ENCODE measurements around the gene AKAP13. TPM values are rescaled to one million over a fixed set of nuclear protein-coding genes. Genes with fewer than 3 reads are reported as not detected.

Gene AKAP13
- total RNA-seq, 1 experiment from 2014 or later, result 47.3 TPM

DNA sequence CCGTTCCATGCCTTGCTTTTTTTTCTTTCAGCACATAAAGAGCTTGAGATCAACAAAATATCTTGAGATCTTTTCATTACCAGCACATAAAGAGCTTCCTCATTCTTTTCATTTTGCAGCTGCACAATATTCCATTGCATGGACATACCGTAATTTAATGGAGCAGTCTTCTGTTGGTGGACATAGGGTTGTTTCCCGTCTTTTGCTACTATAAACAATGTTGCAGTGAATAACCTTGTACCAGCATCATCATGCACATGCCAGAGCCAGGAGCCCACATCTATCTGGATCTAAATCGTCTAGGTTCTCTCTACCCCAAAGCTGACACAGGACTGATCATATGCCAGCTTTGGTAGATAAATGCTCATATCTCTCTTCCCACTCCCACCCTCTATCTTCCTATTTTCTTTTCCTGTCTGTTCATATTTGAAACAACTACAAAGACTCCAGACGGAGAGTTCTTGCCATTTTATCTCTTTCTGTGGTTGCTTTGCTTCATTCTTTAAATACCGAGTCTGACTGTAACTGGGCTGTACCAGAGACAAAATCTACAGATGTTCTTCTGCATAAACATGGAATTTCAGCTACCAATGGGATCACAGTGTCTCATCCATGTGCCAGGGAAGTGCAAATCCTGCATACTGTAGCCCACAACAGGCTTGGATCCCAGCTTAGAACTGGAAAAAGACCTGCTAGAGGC, 47.1 kb upstream of the AKAP13 start:
- no peak overlapping the region for H4K91ac ChIP-seq (ENCODE audit: insufficient read length, low read depth, low read length)
- H2BK5ac ChIP-seq (ENCODE audit: insufficient read length, low read length), result no peak overlapping the region
- no peak overlapping the region for H2AK5ac ChIP-seq (ENCODE audit: insufficient read length, low read length)
- no peak overlapping the region for H3K4ac ChIP-seq (ENCODE audit: low read depth, low read length)
- no peak for DNase-seq
- H4K5ac ChIP-seq (ENCODE audit: insufficient read length, low read depth, low read length), result no peak overlapping the region
- no peaks in the 10 kb centered on the region for H3K79me1 ChIP-seq (ENCODE audit: insufficient read depth, low read depth, low read length, poor library complexity, severe bottlenecking)
- H3K27ac ChIP-seq (ENCODE audit: insufficient read length, low read depth, low read length), result no peak overlapping the region
- H3K9me3 ChIP-seq (ENCODE audit: control insufficient read depth, low read depth, low read length), result no peaks in the 10 kb centered on the region
- TF ChIP-seq, protein P1, sequence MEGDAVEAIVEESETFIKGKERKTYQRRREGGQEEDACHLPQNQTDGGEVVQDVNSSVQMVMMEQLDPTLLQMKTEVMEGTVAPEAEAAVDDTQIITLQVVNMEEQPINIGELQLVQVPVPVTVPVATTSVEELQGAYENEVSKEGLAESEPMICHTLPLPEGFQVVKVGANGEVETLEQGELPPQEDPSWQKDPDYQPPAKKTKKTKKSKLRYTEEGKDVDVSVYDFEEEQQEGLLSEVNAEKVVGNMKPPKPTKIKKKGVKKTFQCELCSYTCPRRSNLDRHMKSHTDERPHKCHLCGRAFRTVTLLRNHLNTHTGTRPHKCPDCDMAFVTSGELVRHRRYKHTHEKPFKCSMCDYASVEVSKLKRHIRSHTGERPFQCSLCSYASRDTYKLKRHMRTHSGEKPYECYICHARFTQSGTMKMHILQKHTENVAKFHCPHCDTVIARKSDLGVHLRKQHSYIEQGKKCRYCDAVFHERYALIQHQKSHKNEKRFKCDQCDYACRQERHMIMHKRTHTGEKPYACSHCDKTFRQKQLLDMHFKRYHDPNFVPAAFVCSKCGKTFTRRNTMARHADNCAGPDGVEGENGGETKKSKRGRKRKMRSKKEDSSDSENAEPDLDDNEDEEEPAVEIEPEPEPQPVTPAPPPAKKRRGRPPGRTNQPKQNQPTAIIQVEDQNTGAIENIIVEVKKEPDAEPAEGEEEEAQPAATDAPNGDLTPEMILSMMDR (conservative IDR thresholded peaks at IDR 0.05), result no peak
- no peak overlapping the region for H3K56ac ChIP-seq (ENCODE audit: insufficient read length, low read depth, low read length)
- no peak overlapping the region for H2BK120ac ChIP-seq (ENCODE audit: low read depth, low read length, poor library complexity, severe bottlenecking)
- Mint-ChIP-seq H3K9me3 (no peaks in the 10 kb centered on the region; a peak in 1 of 5 replicates), H3K36me3 (ENCODE audit: insufficient read depth in 1 of 3, low read depth in 3 of 3) (no peaks in the 10 kb centered on the region), H3K27me3 (ENCODE audit: low read depth) (peaks cover 27% of the 10 kb centered on the region), H3K4me3 (no peak overlapping the region), H3K27ac (no peak overlapping the region), H3K4me1 (peaks cover 26 to 29% of the 10 kb centered on the region in 2 experiments)
- no peak overlapping the region for H4K8ac ChIP-seq (replicated peaks; ENCODE audit: insufficient read length, low read depth, low read length)
- H2BK20ac ChIP-seq (ENCODE audit: low read depth, low read length, poor library complexity, severe bottlenecking), result no peak overlapping the region
- no peak overlapping the region for H2BK15ac ChIP-seq (ENCODE audit: low read depth, low read length)
- no peak overlapping the region for H3K14ac ChIP-seq (ENCODE audit: insufficient read depth, low read length)
- H3K27me3 ChIP-seq (ENCODE audit: insufficient read depth, low read length), result no peaks in the 10 kb centered on the region
- no peak overlapping the region for H3K18ac ChIP-seq (ENCODE audit: insufficient read length, low read depth, low read length)
- no peaks in the 10 kb centered on the region for H4K20me1 ChIP-seq (ENCODE audit: control insufficient read depth, insufficient read depth, insufficient read length)
- H3K4me2 ChIP-seq (ENCODE audit: insufficient read depth, insufficient read length, low read length), result no peak overlapping the region
- H2AFZ ChIP-seq (ENCODE audit: low read length), result no peak overlapping the region
- no peaks in the 10 kb centered on the region for H3K79me2 ChIP-seq (ENCODE audit: insufficient read depth, low read length)
- H3K9ac ChIP-seq (ENCODE audit: extremely low read depth, insufficient read length, low read length), result no peak overlapping the region
- H3K23ac ChIP-seq (ENCODE audit: insufficient read length, low read depth, low read length), result no peak overlapping the region
- WGBS (ENCODE audit: extremely low coverage, insufficient read length, low lambda C conversion rate), result no CpG with 5 or more reads among the region's 6 CpGs
- H3T11ph ChIP-seq (ENCODE audit: low read length), result no peak overlapping the region
- no peaks in the 10 kb centered on the region; the same call in 1 of the 2 replicates for H3K4me1 ChIP-seq (ENCODE audit: insufficient read depth, low read length)
- H2BK12ac ChIP-seq (ENCODE audit: insufficient read length, low read depth, low read length), result no peak overlapping the region
- no peaks in the 10 kb centered on the region for H3K23me2 ChIP-seq (ENCODE audit: insufficient read length, low read depth, low read length, poor library complexity, severe bottlenecking)
